Lower lobe of right lung (tissue), 2 donors: Measurements from ENCODE around the gene RAB43. TPM values are rescaled to one million over a fixed set of nuclear protein-coding genes. Genes with fewer than 3 reads are reported as not detected.
A peak's percentile ranks its signal among the peaks of the same experiment; 100 is the strongest.

Experiments
- ATAC-seq, 2 donors: fragments of 200-7000 bp; cut with Tn5 transposase; one replicate each; pipeline ENCODE4 v1.9.1; 2020 to 2022; ENCODE audit warnings: mild to moderate bottlenecking in 2 of 2, moderate library complexity in 2 of 2
- DNase-seq: peaks from one replicate; pipeline ENCODE4 v3.0.0-alpha.2; 2020
- H3K27ac ChIP-seq: fragments of 200-600 bp; one replicate; pipeline ENCODE4 v1.8.0; 2022
- H3K27me3 ChIP-seq: fragments of 200-600 bp; one replicate; pipeline ENCODE4 v1.8.0; 2022; ENCODE audit warnings: low read depth
- H3K36me3 ChIP-seq: fragments of 200-600 bp; one replicate; pipeline ENCODE4 v1.8.0; 2022; ENCODE audit warnings: mild to moderate bottlenecking
- H3K4me1 ChIP-seq: fragments of 200-600 bp; one replicate; pipeline ENCODE4 v1.8.0; 2022
- H3K4me3 ChIP-seq: fragments of 200-600 bp; one replicate; pipeline ENCODE4 v1.8.0; 2022; ENCODE audit warnings: mild to moderate bottlenecking
- H3K9me3 ChIP-seq: fragments of 200-600 bp; one replicate; pipeline ENCODE4 v1.8.0; 2022
- CTCF ChIP-seq: fragments of 200-600 bp; IDR thresholded peaks from one replicate; pipeline ENCODE4 v1.8.0; 2022; ENCODE audit warnings: antibody characterized with exemption, mild to moderate bottlenecking
- intact Hi-C: fragments of 100-400 bp; cut with DNase I; formaldehyde crosslinking; loops from one replicate; pipeline ENCODE4 v1.11.0; 2022
- total RNA-seq: library from RNA; stranded (reverse); fragmentation: NEBNext Ultra II Directional; extraction: Animal tissue kit (Norgen Biotek cat#: 25700); gene quantifications from one replicate; pipeline ENCODE4 v1.2.1, GENCODE V29; 2021
- donor health status: DM: no; HTN: yes; CAD: no; lungs with severe emphysema.

Gene RAB43
- total RNA-seq, 1 donor from 2014 or later: 29.9 TPM

- peaks cover 58% of the 10 kb centered on the region for H3K4me1 ChIP-seq
- no peaks in the 10 kb centered on the region for H3K9me3 ChIP-seq
- H3K4me3 ChIP-seq: peak overlapping the region; percentile 89
- DNase-seq (peak; percentile 49), ATAC-seq (no peak)
- no peak for TF ChIP-seq CTCF
- peaks cover 15% of the 10 kb centered on the region for H3K36me3 ChIP-seq
- peak overlapping the region; percentile 95 for H3K27ac ChIP-seq
- no peaks in the 10 kb centered on the region for H3K27me3 ChIP-seq
- intact Hi-C loops: no loop called here
Observed at GRCh38 chr3:129119365-129120100, 2.1 kb downstream of the RAB43 start.

GRCh38 chr3:129118745-129119144 is 2.9 kb downstream of the RAB43 start:
- Histone ChIP-seq H3K27ac (peak overlapping the region; percentile 95), H3K4me3 (peak overlapping the region; percentile 89), H3K27me3 (no peaks in the 10 kb centered on the region), H3K9me3 (no peaks in the 10 kb centered on the region), H3K4me1 (peaks cover 64% of the 10 kb centered on the region), H3K36me3 (peaks cover 15% of the 10 kb centered on the region)
- no peak for TF ChIP-seq CTCF
- intact Hi-C loops: no loop called here
- DNase-seq: no peak
- no peak for ATAC-seq

- H3K4me1 ChIP-seq: peaks cover 71% of the 10 kb centered on the region
- no peak overlapping the region for H3K27ac ChIP-seq
- no peaks in the 10 kb centered on the region for H3K27me3 ChIP-seq
- DNase-seq (no peak), ATAC-seq (no peak)
- no peak for TF ChIP-seq CTCF
- H3K9me3 ChIP-seq: no peaks in the 10 kb centered on the region
- intact Hi-C loops: no loop called here
- H3K36me3 ChIP-seq: peaks cover 29% of the 10 kb centered on the region
- H3K4me3 ChIP-seq: no peak overlapping the region
Observed at GRCh38 chr3:129117134-129117533, 4.5 kb downstream of the RAB43 start.

- no peak for ATAC-seq
- Histone ChIP-seq H3K27me3 (no peaks in the 10 kb centered on the region), H3K4me1 (peaks cover 71% of the 10 kb centered on the region), H3K4me3 (no peak overlapping the region), H3K36me3 (peaks cover 33% of the 10 kb centered on the region), H3K9me3 (no peaks in the 10 kb centered on the region), H3K27ac (peak overlapping the region; percentile 48)
- no peak for TF ChIP-seq CTCF
- DNase-seq: peak; percentile 28
- intact Hi-C loops: no loop called here
Observed at GRCh38 chr3:129116482-129116946, 5.1 kb downstream of the RAB43 start.

GRCh38 chr3:129114455-129114854 is 7.1 kb downstream of the RAB43 start:
- H3K9me3 ChIP-seq: no peaks in the 10 kb centered on the region
- H3K36me3 ChIP-seq: peaks cover 42% of the 10 kb centered on the region
- H3K27me3 ChIP-seq: no peaks in the 10 kb centered on the region
- H3K4me3 ChIP-seq: no peak overlapping the region
- ATAC-seq (no peak), DNase-seq (no peak)
- no peak overlapping the region for H3K27ac ChIP-seq
- intact Hi-C loops: no loop called here
- H3K4me1 ChIP-seq: peaks cover 62% of the 10 kb centered on the region
- TF ChIP-seq CTCF: no peak
